HG03095 (cell line): ENCODE results near the gene ZSWIM3.
"Not testable (repeated sequence)": the region's sequence is repeated elsewhere in the genome, so short reads cannot be mapped to it uniquely, and the experiment has no call there.

Source experiments
- ATAC-seq: cut with Tn5 transposase; IDR thresholded peaks from one replicate; pipeline ENCODE4 v1.9.1; 2021; ENCODE audit warnings: moderate library complexity; ENCODE audit not compliant: unreplicated experiment

The ZSWIM3 gene

DNA sequence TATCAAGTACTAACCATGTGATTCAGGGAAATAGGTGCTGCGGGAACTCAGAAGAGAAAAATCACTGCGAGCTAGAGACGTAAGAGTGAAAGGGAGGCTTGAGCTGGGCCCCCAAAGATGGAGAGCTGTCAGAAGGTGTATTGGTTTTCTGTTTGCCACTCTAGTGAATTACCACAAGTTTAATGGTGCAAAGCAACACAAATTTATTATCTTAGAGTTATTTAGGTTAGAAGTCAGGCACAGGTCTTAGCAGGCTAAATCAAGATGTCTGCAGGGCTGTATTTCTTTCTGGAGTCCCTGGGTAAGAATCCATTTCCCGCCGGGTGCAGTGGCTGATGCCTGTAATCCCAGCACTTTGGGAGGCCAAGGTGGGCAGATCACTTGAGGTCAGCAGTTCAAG, 2.5 kb downstream of the ZSWIM3 start:
- no peak for ATAC-seq

GRCh38 chr20:45860560-45861220, 3.3 kb downstream of the ZSWIM3 start:
- no peak for ATAC-seq

DNA sequence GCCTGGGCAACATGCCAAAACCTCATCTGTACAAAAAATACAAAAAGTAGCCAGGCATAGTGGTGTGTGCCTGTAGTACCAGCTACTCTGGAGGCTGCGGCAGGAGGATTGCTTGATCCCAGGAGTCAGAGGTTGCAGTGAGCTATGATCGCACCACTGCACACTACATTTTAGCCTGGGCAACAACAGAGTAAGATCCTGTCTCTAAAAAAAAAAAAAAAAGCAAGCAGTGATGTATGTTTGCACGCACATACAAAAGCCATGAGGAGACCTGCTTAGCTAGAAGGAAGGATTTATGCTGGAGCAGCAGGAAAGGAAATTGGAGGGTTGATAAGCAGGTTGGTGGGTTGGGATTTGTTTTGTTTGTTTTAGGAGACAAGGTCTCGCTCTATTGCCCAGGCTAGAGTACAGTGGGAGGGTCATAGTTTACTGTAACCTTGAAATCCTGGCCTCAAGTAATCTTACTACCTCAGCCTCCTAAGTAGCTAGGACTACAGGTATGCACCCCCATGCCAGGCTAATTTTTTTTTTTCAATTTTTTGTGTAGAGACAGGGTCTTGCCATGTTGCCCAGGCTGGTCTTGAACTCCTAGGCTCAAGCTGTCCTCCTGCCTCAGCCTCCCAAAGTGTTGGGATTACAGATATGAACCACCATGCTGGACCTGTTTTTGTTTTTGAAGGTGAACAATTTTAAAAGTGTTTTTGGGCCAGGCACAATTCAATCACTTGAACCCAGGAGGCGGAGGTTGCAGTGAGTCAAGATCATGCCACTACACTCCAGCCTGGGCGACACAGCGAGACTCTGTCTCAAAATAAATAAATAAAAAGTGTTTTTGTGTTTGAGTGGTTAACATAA, 4.0 kb downstream of the ZSWIM3 start:
- no peak for ATAC-seq

DNA sequence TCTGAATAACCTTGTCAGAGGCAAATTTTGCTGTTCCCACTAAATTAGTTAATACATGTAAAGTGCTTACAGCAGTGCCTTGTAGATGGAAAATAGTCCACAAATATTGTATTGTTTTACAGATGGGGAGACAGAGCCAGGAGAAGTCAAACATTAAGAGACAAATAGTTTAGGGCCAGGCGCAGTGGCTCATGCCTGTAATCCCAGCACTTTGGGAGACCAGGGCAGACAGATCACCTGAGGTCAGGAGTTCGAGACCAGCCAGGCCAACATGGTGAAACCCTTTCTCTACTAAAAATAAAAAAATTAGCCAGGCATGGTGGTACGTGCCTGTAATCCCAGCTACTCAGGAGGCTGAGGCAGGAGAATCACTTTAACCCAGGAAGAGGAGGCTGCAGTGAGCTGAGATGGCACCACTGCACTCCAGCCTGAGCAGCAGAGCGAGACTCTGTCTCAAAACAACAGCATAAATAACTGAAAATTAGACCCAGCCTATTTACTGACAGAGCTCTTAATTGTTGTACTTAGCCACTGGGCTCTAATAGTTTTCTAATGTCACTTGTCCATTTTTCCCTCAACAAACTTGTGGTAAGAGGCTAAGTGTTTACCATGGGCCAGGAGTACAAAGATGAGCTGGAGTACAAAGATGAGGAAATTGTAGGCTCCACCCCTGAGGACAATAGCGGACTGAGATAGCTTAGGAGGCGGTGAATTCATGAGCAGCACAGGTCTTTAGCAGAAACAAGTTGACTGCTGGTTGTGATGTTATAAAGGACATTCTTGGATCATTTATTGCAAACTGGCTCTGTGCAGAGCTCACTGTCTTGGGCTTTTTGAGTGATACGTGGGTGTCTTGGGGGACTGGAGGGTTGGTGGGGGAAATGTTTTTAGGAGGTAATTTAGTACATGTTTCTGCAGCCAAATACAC, 6.4 kb downstream of the ZSWIM3 start:
- no peak for ATAC-seq

- no peak for ATAC-seq
Measured at GRCh38 chr20:45866454-45866853, 9.0 kb downstream of the ZSWIM3 start.

DNA sequence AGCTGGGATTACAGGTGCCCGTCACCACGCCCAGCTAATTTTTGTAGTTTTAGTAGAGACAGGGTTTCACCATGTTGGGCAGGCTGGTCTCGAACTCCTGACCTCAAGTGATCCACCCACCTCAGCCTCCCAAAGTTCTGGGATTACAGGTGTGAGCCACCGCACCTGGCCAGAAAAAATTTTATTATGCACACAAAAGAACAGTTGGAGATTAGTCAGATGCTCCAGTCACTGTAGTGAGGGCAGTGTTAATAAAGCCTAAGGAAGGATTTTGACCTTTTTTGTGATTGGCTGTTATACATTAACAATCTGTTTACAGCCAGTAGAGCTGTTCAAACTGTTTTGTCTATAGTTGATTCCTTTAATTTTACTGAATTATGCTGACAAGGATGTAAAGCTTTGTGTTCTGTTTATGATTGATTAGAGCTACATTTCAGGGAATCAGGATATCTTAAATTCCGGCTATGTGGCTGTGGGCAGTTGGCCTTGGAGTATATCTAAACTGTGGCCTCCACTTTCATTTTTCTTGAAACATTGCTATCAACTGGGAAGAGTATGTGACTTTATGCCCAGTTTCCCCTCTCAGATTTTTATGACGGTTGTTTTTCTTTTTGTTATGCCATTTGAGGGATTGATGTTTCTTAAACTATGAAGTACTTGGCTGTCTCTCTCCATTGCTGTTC, 9.9 kb downstream of the ZSWIM3 start:
- ATAC-seq: no peak

GRCh38 chr20:45867819-45868176, 10.4 kb downstream of the ZSWIM3 start:
- ATAC-seq: no peak

GRCh38 chr20:45872626-45873025, 15.2 kb downstream of the ZSWIM3 start:
- ATAC-seq: no peak

- no peak for ATAC-seq
Measured at GRCh38 chr20:45873409-45874103, 16.1 kb downstream of the ZSWIM3 start.

GRCh38 chr20:45874104-45874481, 16.7 kb downstream of the ZSWIM3 start:
- ATAC-seq: not testable (repeated sequence)

DNA sequence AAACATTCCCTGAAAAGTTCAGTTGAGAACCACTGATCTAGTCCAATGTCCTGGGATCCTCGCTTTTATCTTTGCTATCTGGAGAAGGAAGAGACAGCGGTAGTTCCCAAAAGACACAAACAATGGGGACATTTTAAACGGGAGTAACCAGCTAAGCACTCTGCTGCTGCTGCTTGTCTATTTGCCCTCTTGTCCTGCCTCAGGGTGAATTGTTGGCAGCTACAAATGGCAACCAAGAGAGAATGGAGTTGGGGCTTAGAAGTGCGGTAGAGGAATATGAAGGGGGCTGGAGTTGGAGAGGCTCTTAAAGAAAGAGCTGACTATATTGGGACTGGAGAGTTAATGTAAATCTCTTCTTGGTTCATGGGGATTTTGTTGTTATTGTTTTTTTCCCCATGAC, 17.2 kb downstream of the ZSWIM3 start:
- no peak for ATAC-seq

- ATAC-seq: no peak
Measured at GRCh38 chr20:45878076-45878761, 20.8 kb downstream of the ZSWIM3 start.

DNA sequence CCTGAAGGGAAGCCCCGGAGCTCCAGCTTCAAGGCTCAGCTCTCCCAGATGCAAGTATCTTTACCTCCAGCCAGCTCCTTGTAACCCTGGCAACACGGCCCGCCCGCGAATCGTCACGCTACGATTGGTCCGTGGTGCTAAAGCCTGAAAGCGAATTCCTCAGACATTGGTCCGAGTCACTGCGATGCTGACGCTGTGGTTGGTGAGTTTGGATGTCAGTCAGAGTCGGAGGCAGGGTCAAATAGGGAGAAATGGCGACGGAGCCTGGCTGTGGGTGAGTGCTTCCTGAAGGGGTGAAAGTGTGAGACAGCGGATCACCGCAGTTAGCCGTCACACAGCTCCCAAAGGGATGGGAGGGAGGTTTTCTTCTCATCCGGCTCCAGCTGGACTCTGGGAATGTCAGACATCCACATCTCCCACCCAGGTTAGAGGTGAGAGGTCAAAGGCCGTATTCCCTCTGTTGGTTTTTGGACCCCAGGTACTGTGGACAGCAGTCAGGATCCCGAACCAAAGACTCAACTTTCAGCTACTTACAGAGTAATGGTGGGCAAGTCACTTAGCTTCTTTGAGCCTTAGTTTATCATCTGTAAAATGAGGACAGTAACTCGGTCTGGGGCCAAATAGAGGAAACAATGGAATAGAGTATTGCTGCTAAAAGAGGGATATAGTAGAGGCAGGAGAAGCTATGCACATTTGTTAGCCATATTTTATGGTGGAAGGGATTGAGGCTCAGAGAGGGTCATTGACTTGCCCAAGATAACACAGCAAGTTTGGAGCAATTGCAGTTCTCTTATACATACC, 23.8 kb downstream of the ZSWIM3 start, which contains the start of gene ZSWIM1:
ZSWIM1 (plus strand) TSS at position 240 of the 801 bp plus-strand sequence. CDS start 1,366 bp downstream, outside the sequence.
- ATAC-seq: peak; percentile 91

DNA sequence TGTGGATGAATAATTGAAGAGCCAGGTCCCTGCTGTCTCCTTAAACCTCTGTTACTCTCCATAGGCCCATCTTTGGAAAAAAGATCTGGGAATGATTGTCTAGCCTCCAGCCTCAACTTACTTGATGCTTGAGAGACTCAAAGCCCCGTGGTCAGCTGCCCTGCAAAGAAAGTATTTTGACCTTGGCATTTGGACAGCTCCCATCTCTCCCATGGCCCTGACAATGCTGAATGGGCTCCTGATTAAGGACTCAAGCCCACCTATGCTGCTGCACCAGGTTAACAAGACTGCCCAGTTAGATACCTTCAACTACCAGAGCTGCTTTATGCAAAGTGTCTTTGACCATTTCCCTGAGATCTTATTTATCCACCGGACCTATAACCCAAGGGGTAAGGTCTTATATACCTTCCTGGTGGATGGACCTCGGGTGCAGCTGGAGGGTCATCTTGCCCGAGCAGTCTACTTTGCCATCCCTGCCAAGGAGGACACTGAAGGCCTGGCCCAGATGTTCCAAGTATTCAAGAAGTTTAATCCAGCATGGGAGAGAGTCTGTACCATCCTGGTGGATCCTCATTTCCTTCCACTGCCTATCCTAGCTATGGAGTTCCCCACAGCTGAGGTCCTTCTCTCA, 25.2 kb downstream of the ZSWIM3 start:
- ATAC-seq: no peak

DNA sequence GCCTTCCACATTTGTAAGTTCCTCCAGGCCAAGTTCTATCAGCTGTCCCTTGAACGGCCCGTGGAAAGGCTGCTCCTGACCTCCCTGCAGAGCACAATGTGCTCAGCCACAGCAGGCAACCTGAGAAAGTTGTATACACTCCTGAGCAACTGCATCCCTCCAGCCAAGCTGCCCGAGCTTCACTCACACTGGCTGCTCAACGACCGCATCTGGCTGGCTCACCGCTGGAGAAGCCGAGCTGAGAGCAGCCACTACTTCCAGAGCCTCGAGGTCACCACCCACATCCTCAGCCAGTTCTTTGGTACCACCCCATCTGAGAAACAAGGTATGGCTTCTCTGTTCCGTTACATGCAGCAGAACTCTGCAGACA, 25.7 kb downstream of the ZSWIM3 start:
- no peak for ATAC-seq

- no peak for ATAC-seq
Measured at GRCh38 chr20:45886590-45887345, 29.4 kb downstream of the ZSWIM3 start.

DNA sequence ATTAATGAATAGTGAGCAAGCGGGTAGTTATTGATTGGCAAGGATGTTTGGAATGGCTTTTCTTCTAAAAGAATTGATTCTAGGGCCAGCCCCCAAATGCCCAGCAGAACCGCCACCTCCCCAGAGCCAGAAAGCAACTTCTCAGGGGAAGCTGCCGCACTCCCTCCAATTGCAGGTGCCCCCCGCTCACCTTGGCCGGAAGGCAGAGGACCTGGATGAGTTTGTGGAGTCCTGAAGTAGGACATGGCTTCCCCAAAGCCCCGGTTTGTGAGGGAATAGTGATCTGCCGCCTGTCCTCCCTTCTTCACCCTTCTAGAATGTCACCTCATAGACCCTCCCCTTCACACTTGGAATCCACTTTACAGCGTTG, 29.9 kb downstream of the ZSWIM3 start, which contains the start of gene SPATA25:
SPATA25 (minus strand) TSS at position 277 of the 370 bp plus-strand sequence; CDS start at position 245, 32 bp downstream.
- ATAC-seq: no peak
